Testis (tissue), 2 donors: Measurements from ENCODE around the gene RNF182.

Source experiments
- CTCF ChIP-seq, 3 experiments: fragments of 450-650 bp in 2 of 3; fragments of 200-600 bp in 1 of 3; sonication (generic) in 1 of 3; IDR thresholded peaks; one replicate each; pipeline ENCODE4 v1.5.1; 2016 to 2019; ENCODE audit warnings: antibody characterized with exemption in 3 of 3, mild to moderate bottlenecking in 2 of 3, moderate library complexity in 1 of 3
- POLR2A ChIP-seq: fragments of 450-650 bp; IDR thresholded peaks from one replicate; pipeline ENCODE4 v1.6.1; 2017; ENCODE audit warnings: antibody characterized with exemption, mild to moderate bottlenecking, moderate library complexity

- TF ChIP-seq CTCF (IDR thresholded peaks at IDR 0.05) = no peak
- TF ChIP-seq POLR2A = no peak
Observed at GRCh38 chr6:13902922-13903321, 21.8 kb upstream of the RNF182 start.
